H1 (cell line): ENCODE data around the gene UCHL1.

Experiments used
- CHD2 ChIP-seq: IDR thresholded peaks from 2 replicates; pipeline ENCODE4 v1.6.1; 2012; ENCODE audit warnings: low read length, improper control_type of control experiment
- CTBP2 ChIP-seq: IDR thresholded peaks from 2 replicates; pipeline ENCODE4 v1.7.0; 2011; ENCODE audit warnings: borderline replicate concordance, mild to moderate bottlenecking, moderate library complexity, mixed read lengths, low read length; ENCODE audit not compliant: insufficient read depth, insufficient read length
- HDAC2 ChIP-seq, 2 experiments: fragments of 300-600 bp in 1 of 2; sonication (generic) in 1 of 2; IDR thresholded peaks; 2 replicates each; pipeline ENCODE4 v1.6.1; 2011 to 2012; ENCODE audit warnings: low read depth in 2 of 2, low read length in 2 of 2, mild to moderate bottlenecking in 2 of 2, moderate library complexity in 2 of 2, borderline replicate concordance in 1 of 2, inconsistent platforms in 1 of 2
- KDM1A ChIP-seq: fragments of 200-600, 300-600 bp; sonication (generic); IDR thresholded peaks from 2 replicates; pipeline ENCODE4 v1.7.1; 2016; ENCODE audit warnings: mild to moderate bottlenecking, low read length, borderline replicate concordance
- MAX ChIP-seq: IDR thresholded peaks from 2 replicates; pipeline ENCODE4 v1.6.1; 2012; ENCODE audit warnings: inconsistent platforms
- POLR2A ChIP-seq, 2 experiments: IDR thresholded peaks; 1 replicate in 1 of 2; 2 replicates in 1 of 2; pipeline ENCODE4 v1.6.1; 2011; ENCODE audit warnings: low read depth in 2 of 2, low read length in 2 of 2, mild to moderate bottlenecking in 2 of 2; ENCODE audit errors: control extremely low read depth in 1 of 2
- SRF ChIP-seq: IDR thresholded peaks from 2 replicates; pipeline ENCODE4 v1.6.1; 2011; ENCODE audit warnings: mild to moderate bottlenecking, low read depth, low read length, moderate library complexity
- TF ChIP-seq, protein P1 (sequence below), 3 experiments: IDR thresholded peaks; 1 replicate in 2 of 3; 2 replicates in 1 of 3; pipeline versions ENCODE4 v1.5.1 to v1.6.1; 2011; ENCODE audit warnings: low read length in 3 of 3, mild to moderate bottlenecking in 3 of 3, inconsistent platforms in 2 of 3, low read depth in 1 of 3, moderate library complexity in 1 of 3; ENCODE audit not compliant: insufficient read depth in 1 of 3; ENCODE audit errors: control extremely low read depth in 1 of 3

DNA sequence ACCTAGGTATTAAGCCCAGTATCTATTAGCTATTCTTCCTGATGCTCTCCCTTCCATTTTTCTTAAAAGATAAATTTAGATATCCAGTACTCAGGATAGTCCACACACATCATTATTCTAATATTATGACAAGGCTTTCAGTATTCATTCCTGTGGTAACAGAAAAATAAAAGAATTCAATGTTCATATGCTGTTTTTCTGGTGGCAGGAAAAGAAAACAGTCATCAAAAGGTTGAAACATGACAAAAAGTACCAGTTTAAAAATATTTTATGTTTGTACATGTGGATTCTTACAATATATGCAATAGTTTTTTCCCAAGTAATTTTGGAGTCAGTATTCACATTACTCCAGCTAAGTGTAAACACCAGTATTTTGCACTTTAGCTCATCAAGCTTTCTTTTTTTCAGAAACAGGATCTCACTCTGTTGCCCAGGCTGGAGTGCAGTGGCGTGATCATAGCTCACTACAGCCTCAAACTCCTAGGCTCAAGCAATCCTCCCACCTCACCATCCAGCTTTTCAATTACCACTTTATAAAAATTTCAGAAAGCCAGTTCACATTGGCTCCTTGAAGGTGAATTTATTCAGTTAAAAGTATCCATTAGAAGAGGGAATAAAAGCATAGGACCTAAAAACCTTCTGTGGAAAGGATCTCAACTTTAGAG, 44.6 kb upstream of the UCHL1 start:
- no peak for TF ChIP-seq CTBP2
- TF ChIP-seq, protein P1, sequence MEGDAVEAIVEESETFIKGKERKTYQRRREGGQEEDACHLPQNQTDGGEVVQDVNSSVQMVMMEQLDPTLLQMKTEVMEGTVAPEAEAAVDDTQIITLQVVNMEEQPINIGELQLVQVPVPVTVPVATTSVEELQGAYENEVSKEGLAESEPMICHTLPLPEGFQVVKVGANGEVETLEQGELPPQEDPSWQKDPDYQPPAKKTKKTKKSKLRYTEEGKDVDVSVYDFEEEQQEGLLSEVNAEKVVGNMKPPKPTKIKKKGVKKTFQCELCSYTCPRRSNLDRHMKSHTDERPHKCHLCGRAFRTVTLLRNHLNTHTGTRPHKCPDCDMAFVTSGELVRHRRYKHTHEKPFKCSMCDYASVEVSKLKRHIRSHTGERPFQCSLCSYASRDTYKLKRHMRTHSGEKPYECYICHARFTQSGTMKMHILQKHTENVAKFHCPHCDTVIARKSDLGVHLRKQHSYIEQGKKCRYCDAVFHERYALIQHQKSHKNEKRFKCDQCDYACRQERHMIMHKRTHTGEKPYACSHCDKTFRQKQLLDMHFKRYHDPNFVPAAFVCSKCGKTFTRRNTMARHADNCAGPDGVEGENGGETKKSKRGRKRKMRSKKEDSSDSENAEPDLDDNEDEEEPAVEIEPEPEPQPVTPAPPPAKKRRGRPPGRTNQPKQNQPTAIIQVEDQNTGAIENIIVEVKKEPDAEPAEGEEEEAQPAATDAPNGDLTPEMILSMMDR (IDR thresholded peaks at IDR 0.05; ENCODE audit: control extremely low read depth in 1 of 3, insufficient read depth in 1 of 3, low read depth in 1 of 3, low read length in 3 of 3), result no peak
- no peak for TF ChIP-seq KDM1A
- no peak for TF ChIP-seq MAX
- no peak for TF ChIP-seq CHD2
- no peak for TF ChIP-seq HDAC2 (IDR thresholded peaks at IDR 0.05; ENCODE audit: borderline replicate concordance in 1 of 2, low read depth in 2 of 2, low read length in 2 of 2)
- TF ChIP-seq POLR2A (IDR thresholded peaks at IDR 0.05; ENCODE audit: control extremely low read depth in 1 of 2, low read depth in 2 of 2, low read length in 2 of 2), result no peak
- no peak for TF ChIP-seq SRF
